Activated CD4-positive, alpha-beta T cell treated with anti-CD3 and anti-CD28 coated beads, Interleukin-2, amount 50 U/mL, for 1 hour (primary cell): ENCODE results near the gene IPO8.
A peak's percentile ranks its signal among the peaks of the same experiment; 100 is the strongest.

ENCODE experiments used
- DNase-seq: peaks from one replicate; pipeline ENCODE4 v3.0.0-alpha.2; 2020

IPO8 gene

GRCh38 chr12:30695199-30696102 is at the start of gene IPO8:
Gene IPO8 (minus strand): TSS chr12:30695869. CDS start chr12:30695647, 222 bp downstream.
- DNase-seq, result peak; percentile 78

- DNase-seq, result no peak
These were observed 48.7 kb upstream of the IPO8 start for GRCh38 chr12:30744321-30744720.

GRCh38 chr12:30740274-30740673 is 44.6 kb upstream of the IPO8 start:
- DNase-seq, result no peak

GRCh38 chr12:30739020-30739419 is 43.4 kb upstream of the IPO8 start:
- no peak for DNase-seq

GRCh38 chr12:30732954-30733637 is 37.4 kb upstream of the IPO8 start:
- no peak for DNase-seq

- no peak for DNase-seq
These were observed 34.3 kb upstream of the IPO8 start for GRCh38 chr12:30730011-30730410.

GRCh38 chr12:30729547-30729946 is 33.9 kb upstream of the IPO8 start:
- no peak for DNase-seq

- no peak for DNase-seq
These were observed 31.0 kb upstream of the IPO8 start for GRCh38 chr12:30726647-30727046.

GRCh38 chr12:30725739-30726138 is 30.1 kb upstream of the IPO8 start:
- no peak for DNase-seq

GRCh38 chr12:30719060-30719459 is 23.4 kb upstream of the IPO8 start:
- no peak for DNase-seq

GRCh38 chr12:30707613-30708342 is 12.1 kb upstream of the IPO8 start:
- no peak for DNase-seq

GRCh38 chr12:30706476-30706875 is 10.8 kb upstream of the IPO8 start:
- DNase-seq, result no peak

GRCh38 chr12:30701056-30701455 is 5.4 kb upstream of the IPO8 start:
- DNase-seq, result no peak

GRCh38 chr12:30700216-30700900 is 4.7 kb upstream of the IPO8 start:
- DNase-seq, result no peak

- DNase-seq, result no peak
These were observed 2.7 kb upstream of the IPO8 start for GRCh38 chr12:30698346-30698745.

- no peak for DNase-seq
These were observed 1.3 kb upstream of the IPO8 start for GRCh38 chr12:30696943-30697342.

GRCh38 chr12:30696486-30696885 is 817 bp upstream of the IPO8 start:
- DNase-seq, result no peak

GRCh38 chr12:30696103-30696408 is 387 bp upstream of the IPO8 start:
- DNase-seq, result no peak

GRCh38 chr12:30694412-30695198 is 1.1 kb downstream of the IPO8 start:
- DNase-seq, result no peak

GRCh38 chr12:30692470-30692869 is 3.2 kb downstream of the IPO8 start:
- no peak for DNase-seq

GRCh38 chr12:30691122-30691879 is 4.4 kb downstream of the IPO8 start:
- DNase-seq, result no peak
